Astrocyte (in vitro differentiated cells and primary cell): Measurements from ENCODE around the gene LDB3. TPM values are rescaled to one million over a fixed set of nuclear protein-coding genes. Genes with fewer than 3 reads are reported as not detected.

Experiments used
- DNase-seq: peaks from one replicate; pipeline ENCODE4 v3.0.0-alpha.2; 2010; ENCODE audit warnings: low read depth
- FAIRE-seq: peaks from 2 replicates; lab custom pipeline; 2011; peaks lifted over from hg19 to GRCh38; lab: Jason Lieb, UNC
- H2AFZ ChIP-seq: 2 replicates; pipeline ENCODE4 v1.6.0; 2012; ENCODE audit warnings: low read depth, low read length, inconsistent platforms
- H3K27ac ChIP-seq: 2 replicates; pipeline ENCODE4 v1.5.1; 2011; ENCODE audit warnings: low read depth, low read length, inconsistent platforms
- H3K27me3 ChIP-seq: 2 replicates; pipeline ENCODE4 v1.6.0; 2011; ENCODE audit warnings: low read length, inconsistent platforms; ENCODE audit not compliant: insufficient read depth
- H3K36me3 ChIP-seq: 2 replicates; pipeline ENCODE4 v1.5.1; 2011; ENCODE audit warnings: low read length, inconsistent platforms; ENCODE audit not compliant: insufficient read depth
- H3K4me1 ChIP-seq: 2 replicates; pipeline ENCODE4 v1.5.1; 2011; ENCODE audit warnings: low read length, inconsistent platforms; ENCODE audit not compliant: insufficient read depth
- H3K4me2 ChIP-seq: 2 replicates; pipeline ENCODE4 v1.6.0; 2012; ENCODE audit warnings: low read length, inconsistent platforms
- H3K4me3 ChIP-seq: 2 replicates; pipeline ENCODE4 v1.5.1; 2011; ENCODE audit warnings: low read depth, mild to moderate bottlenecking, low read length, inconsistent platforms; ENCODE audit not compliant: insufficient read depth
- H3K79me2 ChIP-seq: 2 replicates; pipeline ENCODE4 v1.6.0; 2012; ENCODE audit warnings: mild to moderate bottlenecking, low read length, inconsistent platforms; ENCODE audit not compliant: insufficient read depth
- H3K9ac ChIP-seq: 2 replicates; pipeline ENCODE4 v1.6.0; 2012; ENCODE audit warnings: mild to moderate bottlenecking, low read length, inconsistent platforms
- H3K9me3 ChIP-seq: 2 replicates; pipeline ENCODE4 v1.5.1; 2012; ENCODE audit warnings: low read depth, mild to moderate bottlenecking, low read length, inconsistent platforms; ENCODE audit not compliant: insufficient read depth
- H4K20me1 ChIP-seq: 2 replicates; pipeline ENCODE4 v1.6.0; 2012; ENCODE audit warnings: low read length, inconsistent platforms; ENCODE audit not compliant: insufficient read depth
- H3K27ac Mint-ChIP-seq: one replicate; pipeline ENCODE4 v1.8.0; 2021; ENCODE audit warnings: mild to moderate bottlenecking, mixed read lengths; ENCODE audit not compliant: unreplicated experiment
- H3K27me3 Mint-ChIP-seq: one replicate; pipeline ENCODE4 v1.8.0; 2021; ENCODE audit warnings: low read depth, mixed read lengths; ENCODE audit not compliant: unreplicated experiment
- H3K36me3 Mint-ChIP-seq: one replicate; pipeline ENCODE4 v1.8.0; 2021; ENCODE audit warnings: low read depth, mixed read lengths; ENCODE audit not compliant: unreplicated experiment
- H3K4me1 Mint-ChIP-seq: one replicate; pipeline ENCODE4 v1.8.0; 2021; ENCODE audit warnings: low read depth, mixed read lengths; ENCODE audit not compliant: unreplicated experiment
- H3K4me3 Mint-ChIP-seq: one replicate; pipeline ENCODE4 v1.8.0; 2021; ENCODE audit warnings: mild to moderate bottlenecking, moderate library complexity, mixed read lengths; ENCODE audit not compliant: unreplicated experiment
- H3K9me3 Mint-ChIP-seq: one replicate; pipeline ENCODE4 v1.8.0; 2021; ENCODE audit warnings: mild to moderate bottlenecking, mixed read lengths; ENCODE audit not compliant: unreplicated experiment
- CTCF ChIP-seq: IDR thresholded peaks from 2 replicates; pipeline ENCODE4 v1.5.1; 2011; ENCODE audit warnings: low read depth, mild to moderate bottlenecking, inconsistent platforms, low read length, moderate library complexity; ENCODE audit not compliant: insufficient read depth
- EZH2 ChIP-seq: IDR thresholded peaks from 2 replicates; pipeline ENCODE4 v1.6.1; 2012; ENCODE audit warnings: mild to moderate bottlenecking, low read length, inconsistent platforms; ENCODE audit not compliant: insufficient read depth
- total RNA-seq: library from RNA; stranded (reverse); gene quantifications from 2 replicates; pipeline ENCODE4 v1.2.1, GENCODE V29; 2021

The LDB3 gene
- total RNA-seq, 1 donor from 2014 or later = 3.5 TPM

GRCh38 chr10:86747796-86748581 lies 79.7 kb downstream of the LDB3 start:
- Histone ChIP-seq H3K79me2 (peaks cover 14% of the 10 kb centered on the region), H3K4me2 (no peak overlapping the region), H4K20me1 (peaks cover 6% of the 10 kb centered on the region), H3K9me3 (no peaks in the 10 kb centered on the region), H3K27me3 (no peaks in the 10 kb centered on the region), H3K4me1 (no peaks in the 10 kb centered on the region), H3K4me3 (no peak overlapping the region), H2AFZ (no peak overlapping the region), H3K9ac (no peak overlapping the region), H3K27ac (no peak overlapping the region), H3K36me3 (no peaks in the 10 kb centered on the region)
- H3K27ac Mint-ChIP-seq = no peak overlapping the region
- no peak overlapping the region for H3K4me3 Mint-ChIP-seq
- no peak for FAIRE-seq
- H3K36me3 Mint-ChIP-seq = no peaks in the 10 kb centered on the region
- no peaks in the 10 kb centered on the region for H3K9me3 Mint-ChIP-seq
- H3K4me1 Mint-ChIP-seq = no peaks in the 10 kb centered on the region
- no peak for DNase-seq
- H3K27me3 Mint-ChIP-seq = no peaks in the 10 kb centered on the region
- TF ChIP-seq EZH2 = no peak
- TF ChIP-seq CTCF = no peak

- FAIRE-seq = no peak
- Histone ChIP-seq H3K79me2 (peaks cover 26% of the 10 kb centered on the region), H4K20me1 (peaks cover 6% of the 10 kb centered on the region), H3K9ac (no peak overlapping the region), H3K4me3 (no peak overlapping the region), H3K4me2 (no peak overlapping the region), H3K9me3 (no peaks in the 10 kb centered on the region), H3K27me3 (no peaks in the 10 kb centered on the region), H3K36me3 (no peaks in the 10 kb centered on the region), H3K4me1 (no peaks in the 10 kb centered on the region), H2AFZ (no peak overlapping the region), H3K27ac (no peak overlapping the region)
- H3K27me3 Mint-ChIP-seq = no peaks in the 10 kb centered on the region
- no peak for TF ChIP-seq EZH2
- no peak for TF ChIP-seq CTCF
- H3K4me3 Mint-ChIP-seq = no peak overlapping the region
- H3K4me1 Mint-ChIP-seq = peaks cover 9% of the 10 kb centered on the region
- H3K36me3 Mint-ChIP-seq = no peaks in the 10 kb centered on the region
- H3K9me3 Mint-ChIP-seq = no peaks in the 10 kb centered on the region
- no peak overlapping the region for H3K27ac Mint-ChIP-seq
- no peak for DNase-seq
Observed at GRCh38 chr10:86749854-86750253, 81.5 kb downstream of the LDB3 start.

- no peak overlapping the region for H3K27ac Mint-ChIP-seq
- Histone ChIP-seq H3K9ac (no peak overlapping the region), H3K36me3 (no peaks in the 10 kb centered on the region), H3K4me3 (no peak overlapping the region), H4K20me1 (peaks cover 6% of the 10 kb centered on the region), H3K27ac (no peak overlapping the region), H3K9me3 (no peaks in the 10 kb centered on the region), H3K4me2 (no peak overlapping the region), H3K27me3 (no peaks in the 10 kb centered on the region), H2AFZ (no peak overlapping the region), H3K79me2 (peaks cover 26% of the 10 kb centered on the region), H3K4me1 (no peaks in the 10 kb centered on the region)
- H3K27me3 Mint-ChIP-seq = no peaks in the 10 kb centered on the region
- FAIRE-seq (no peak), DNase-seq (no peak)
- H3K4me3 Mint-ChIP-seq = no peak overlapping the region
- TF ChIP-seq EZH2 = no peak
- TF ChIP-seq CTCF = no peak
- H3K4me1 Mint-ChIP-seq = peaks cover 12% of the 10 kb centered on the region
- no peaks in the 10 kb centered on the region for H3K9me3 Mint-ChIP-seq
- H3K36me3 Mint-ChIP-seq = no peaks in the 10 kb centered on the region
Observed at GRCh38 chr10:86751477-86751876, 83.2 kb downstream of the LDB3 start.
